Upper lobe of left lung (tissue), 4 donors: ENCODE data around the gene ADIPOQ.

Experiments used
- CTCF ChIP-seq, 6 experiments: fragments of 450-650 bp in 4 of 6; fragments of 200-600 bp in 2 of 6; sonication (generic) in 2 of 6; IDR thresholded peaks; one replicate each; pipeline ENCODE4 v1.5.1; 2016 to 2019; ENCODE audit warnings: antibody characterized with exemption in 6 of 6
- POLR2A ChIP-seq, 4 donors: fragments of 450-650 bp; IDR thresholded peaks; one replicate each; pipeline ENCODE4 v1.5.1; 2016 to 2017; ENCODE audit warnings: antibody characterized with exemption in 4 of 4, mild to moderate bottlenecking in 2 of 4

GRCh38 chr3:186901135-186901734 is 58.7 kb downstream of the ADIPOQ start:
- TF ChIP-seq CTCF (IDR thresholded peaks at IDR 0.05) (no peak), POLR2A (IDR thresholded peaks at IDR 0.05) (no peak)
